GM12874 (cell line): ENCODE data around the gene CTNNA2.

Source experiments
- TF ChIP-seq, protein P1 (sequence below): IDR thresholded peaks from 2 replicates; pipeline ENCODE4 v1.5.1; 2011; ENCODE audit warnings: low read depth, mild to moderate bottlenecking, control low read depth, low read length, moderate library complexity; ENCODE audit not compliant: insufficient read depth

Gene CTNNA2

DNA sequence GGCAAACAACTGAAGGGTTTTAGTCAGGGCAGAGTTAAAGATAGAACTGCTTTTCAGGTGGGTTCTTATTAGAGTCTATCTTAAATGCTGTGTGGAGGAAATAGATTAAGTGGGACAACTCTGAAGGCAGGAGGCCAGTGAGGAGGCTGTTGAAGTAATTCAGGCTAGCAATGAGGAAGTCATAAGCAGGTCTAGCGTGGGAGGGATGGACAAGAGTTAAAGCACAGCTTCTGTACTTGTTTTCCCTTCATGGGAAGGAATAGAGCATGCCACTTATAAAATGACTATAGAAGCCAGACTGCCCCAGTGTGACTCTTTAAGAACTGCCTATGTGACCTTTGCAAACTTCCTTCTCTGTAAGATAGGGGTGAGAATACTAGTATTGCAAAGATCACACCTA lies 993.7 kb downstream of the CTNNA2 start:
- TF ChIP-seq, protein P1, sequence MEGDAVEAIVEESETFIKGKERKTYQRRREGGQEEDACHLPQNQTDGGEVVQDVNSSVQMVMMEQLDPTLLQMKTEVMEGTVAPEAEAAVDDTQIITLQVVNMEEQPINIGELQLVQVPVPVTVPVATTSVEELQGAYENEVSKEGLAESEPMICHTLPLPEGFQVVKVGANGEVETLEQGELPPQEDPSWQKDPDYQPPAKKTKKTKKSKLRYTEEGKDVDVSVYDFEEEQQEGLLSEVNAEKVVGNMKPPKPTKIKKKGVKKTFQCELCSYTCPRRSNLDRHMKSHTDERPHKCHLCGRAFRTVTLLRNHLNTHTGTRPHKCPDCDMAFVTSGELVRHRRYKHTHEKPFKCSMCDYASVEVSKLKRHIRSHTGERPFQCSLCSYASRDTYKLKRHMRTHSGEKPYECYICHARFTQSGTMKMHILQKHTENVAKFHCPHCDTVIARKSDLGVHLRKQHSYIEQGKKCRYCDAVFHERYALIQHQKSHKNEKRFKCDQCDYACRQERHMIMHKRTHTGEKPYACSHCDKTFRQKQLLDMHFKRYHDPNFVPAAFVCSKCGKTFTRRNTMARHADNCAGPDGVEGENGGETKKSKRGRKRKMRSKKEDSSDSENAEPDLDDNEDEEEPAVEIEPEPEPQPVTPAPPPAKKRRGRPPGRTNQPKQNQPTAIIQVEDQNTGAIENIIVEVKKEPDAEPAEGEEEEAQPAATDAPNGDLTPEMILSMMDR, result no peak

DNA sequence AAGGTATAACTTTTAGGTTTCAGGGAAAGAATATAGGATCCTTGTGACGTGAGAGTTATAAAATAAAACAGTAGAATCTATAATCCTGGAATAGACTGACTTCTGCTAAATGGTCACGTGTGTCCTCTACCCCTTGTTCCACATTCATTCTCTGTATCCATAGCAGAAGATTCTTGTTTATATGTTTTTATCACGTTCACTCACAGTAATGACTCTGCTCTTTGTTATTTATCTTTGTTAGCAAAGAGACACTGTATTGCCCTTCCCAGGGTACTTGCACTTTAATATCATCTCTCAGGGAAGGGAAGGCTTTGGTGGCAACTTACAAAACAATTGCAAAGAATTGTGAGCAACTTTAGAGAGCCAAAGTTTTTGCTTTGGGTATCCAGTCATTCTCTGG lies 997.9 kb downstream of the CTNNA2 start:
- TF ChIP-seq, protein P1, result no peak

DNA sequence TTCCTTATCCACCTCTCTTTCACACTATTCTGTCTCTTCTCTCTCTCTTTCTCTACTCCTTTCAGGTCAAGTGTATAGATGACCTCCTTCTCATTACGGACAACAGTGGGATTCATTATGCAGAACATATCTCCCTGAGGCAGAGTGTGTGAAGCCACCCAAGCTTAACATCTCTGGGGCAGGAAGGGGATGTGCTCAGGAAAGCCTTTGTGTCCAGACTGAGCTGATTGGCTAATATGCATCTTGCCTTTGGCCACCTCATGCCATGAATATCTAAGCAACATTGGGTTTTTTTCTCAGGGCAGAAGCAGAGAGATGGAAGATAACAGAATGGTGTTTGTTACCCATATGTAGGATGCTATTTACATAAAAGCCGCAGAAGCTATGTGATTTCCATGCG lies 1003.1 kb downstream of the CTNNA2 start:
- TF ChIP-seq, protein P1, result no peak

DNA sequence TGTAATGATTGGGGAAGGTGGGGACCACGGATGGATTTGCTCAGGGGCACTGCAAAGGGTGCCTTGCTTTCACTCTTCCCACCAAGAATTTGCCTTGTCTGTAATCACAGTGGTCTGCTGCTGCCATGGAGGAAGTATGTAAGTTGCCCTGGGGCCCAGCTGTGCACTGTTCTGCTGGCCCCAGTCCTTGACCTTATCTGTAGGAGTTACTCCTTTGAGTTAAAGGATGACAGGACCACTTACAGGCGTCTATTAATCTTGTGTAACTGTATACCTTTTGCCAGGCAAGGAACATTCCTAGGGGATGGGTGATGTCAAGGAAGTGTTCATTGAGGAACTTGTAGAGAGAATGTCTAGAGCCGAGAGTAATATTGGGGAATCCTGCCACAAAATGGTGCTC lies 1004.5 kb downstream of the CTNNA2 start:
- TF ChIP-seq, protein P1, result no peak

DNA sequence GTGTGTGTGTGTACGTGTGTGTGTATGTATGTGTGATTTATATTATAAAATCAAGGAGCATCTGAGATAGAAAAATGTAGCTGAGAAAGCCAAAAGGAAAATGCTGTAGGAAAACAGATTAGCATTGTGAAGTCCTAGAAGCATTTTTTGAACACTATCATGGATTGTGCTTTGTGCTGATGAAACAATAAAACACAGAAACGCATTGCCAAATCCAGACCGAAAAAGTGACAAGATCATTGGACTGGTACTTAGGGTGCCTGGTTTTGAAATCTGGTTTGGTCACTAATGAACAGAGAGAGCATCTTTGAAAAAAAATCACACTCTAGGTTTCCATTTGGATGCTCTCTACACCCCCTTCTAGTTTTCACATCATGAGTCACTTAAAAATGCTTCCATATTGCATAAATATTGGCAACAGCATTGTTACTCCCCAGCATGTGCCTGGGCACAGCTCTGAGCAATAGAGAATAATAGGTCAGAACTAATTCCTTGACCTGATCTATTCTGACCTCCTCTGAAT lies 1006.3 kb downstream of the CTNNA2 start:
- TF ChIP-seq, protein P1, result no peak

DNA sequence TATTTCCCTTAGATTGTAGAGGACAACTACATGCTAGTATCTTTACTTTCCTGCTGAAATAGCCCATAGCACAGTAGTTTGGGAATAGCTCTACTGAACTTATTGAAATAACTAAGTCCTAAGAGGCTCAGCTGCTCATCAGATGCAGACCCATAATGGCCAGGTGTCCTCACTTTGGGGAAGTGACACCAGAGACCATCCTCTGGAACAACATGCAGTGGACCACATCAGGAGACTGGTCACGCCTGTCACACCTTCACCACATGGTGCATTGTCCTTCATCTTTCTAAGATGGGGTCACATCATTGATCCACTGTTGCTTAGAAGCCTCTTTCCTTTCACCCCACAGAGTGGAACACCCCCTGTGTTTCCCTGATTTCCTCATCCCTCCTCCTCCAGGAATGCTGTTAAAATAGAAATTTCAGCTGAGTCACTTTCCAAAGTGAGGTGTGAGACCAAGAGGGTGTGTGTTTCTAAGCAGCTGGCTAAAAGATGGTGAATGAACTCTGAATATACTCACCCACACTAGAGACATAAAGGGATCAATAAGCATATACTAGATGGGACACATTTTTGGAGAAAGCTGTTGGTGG lies 1006.9 kb downstream of the CTNNA2 start:
- TF ChIP-seq, protein P1, result no peak

DNA sequence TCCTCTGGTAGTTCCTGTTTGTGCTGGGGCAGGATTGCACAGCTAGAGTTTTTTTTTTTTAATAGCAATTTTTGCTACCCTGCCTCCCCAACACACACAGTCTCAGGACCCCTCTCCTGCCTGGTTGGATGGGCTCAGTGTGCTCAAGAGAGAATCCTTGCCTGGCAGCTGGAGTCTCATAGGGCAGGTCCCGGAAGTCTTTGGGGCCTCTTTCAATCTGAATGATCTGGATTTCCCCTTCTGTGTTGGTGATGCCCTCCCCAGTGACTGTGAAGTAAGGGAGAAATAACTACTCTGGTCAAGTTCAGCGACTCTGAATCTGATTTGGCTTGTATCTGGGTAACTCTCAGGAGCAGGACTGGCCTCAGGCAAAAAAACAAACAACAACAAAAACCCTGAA lies 1012.3 kb downstream of the CTNNA2 start:
- TF ChIP-seq, protein P1, result no peak

DNA sequence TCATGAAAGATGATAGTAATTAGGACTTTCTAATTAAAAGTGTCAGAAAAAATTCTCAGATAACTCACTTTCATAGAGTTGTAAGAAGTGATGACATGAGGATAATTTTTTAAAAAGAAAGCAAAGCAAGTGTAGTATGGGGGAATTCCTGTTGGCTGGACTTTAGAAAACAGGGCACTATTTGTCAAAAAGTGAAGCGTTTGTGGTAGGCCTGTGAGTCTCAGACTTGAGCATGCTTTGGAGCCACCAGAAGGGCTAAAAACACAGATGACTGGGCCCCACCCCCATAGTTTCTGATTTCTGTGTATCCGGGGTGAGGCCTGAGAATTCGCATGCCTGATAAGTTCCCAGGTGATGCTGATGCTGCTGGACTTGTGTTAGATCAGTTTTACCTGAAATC lies 1014.3 kb downstream of the CTNNA2 start:
- TF ChIP-seq, protein P1, result no peak
